ENCODE data around the gene EN1. TPM values are rescaled to one million over a fixed set of nuclear protein-coding genes. Genes with fewer than 3 reads are reported as not detected.

The EN1 gene
- total RNA-seq, 1 experiment from 2014 or later: 0.26 TPM

DNA sequence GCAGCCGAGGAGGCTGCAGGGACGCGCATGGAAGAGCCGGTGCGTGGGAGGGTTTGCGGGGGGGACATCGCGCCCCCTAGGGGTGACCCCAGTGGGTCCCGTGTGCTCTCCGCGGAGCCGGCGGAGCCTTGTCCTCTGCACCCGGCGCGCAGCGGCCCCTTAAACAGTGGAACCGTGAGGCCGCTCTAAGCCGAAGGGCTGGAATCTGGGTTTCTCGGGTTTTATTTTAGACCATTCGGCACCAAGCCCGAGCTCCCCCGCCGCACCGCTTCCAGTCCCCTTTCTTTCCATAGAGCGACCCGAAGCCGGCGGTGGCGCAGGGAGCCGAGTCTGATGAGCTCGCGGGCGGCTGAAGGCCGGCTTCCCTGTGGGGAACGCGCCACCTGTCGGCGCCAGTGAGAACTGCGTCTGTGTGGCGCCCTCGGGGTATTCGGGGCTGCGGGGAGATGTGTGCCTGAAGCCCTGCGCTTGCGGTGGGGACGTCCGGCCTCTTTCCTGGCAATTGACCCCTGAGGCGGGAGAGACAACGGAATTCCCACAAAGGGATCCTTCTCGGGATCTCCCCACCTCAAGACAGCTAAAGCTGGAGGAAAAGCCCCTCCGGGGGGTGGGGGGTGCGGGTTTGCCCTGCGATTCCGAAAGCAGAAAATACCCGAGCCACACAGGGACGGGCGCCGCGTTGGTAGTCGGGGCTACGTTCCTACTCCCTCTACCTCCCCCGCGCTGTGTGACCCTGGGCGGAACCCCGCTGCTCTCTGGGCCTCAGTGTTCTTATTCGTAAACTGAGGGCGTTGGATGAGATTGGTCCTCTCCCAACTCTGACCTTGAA, 8.2 kb upstream of the EN1 start:
- CTCF ChIA-PET: interaction anchor here (0.6 to 1.3 kb wide), 10 partner anchors 26 to 823 kb away, joined by 3 to 9 read pairs (median 3); no protein-coding TSS in a partner anchor
- no TSS peak for BruUV-seq (replicated peaks)
- in situ Hi-C loops (cut with HindIII; ENCODE audit: low pct_unique_long_range_greater_than_20kb, low sequenced_read_pairs): no loop called here

More for the DNA sequence above, 8.2 kb upstream of the EN1 start:
- H3K27ac ChIP-seq (ENCODE audit: low read length): no peak overlapping the region
- DNase-seq (ENCODE audit: low read depth, low spot score) (no peak), ATAC-seq (peak; percentile 90)
- 0 out of 2 replicates have a peak, but pooled peaks cover 3% of the 10 kb centered on the region for H3K4me1 ChIP-seq (ENCODE audit: control insufficient read depth, insufficient read depth, low read length)
- H3K27me3 ChIP-seq (ENCODE audit: control insufficient read depth, insufficient read depth, low read length): peaks cover 13% of the 10 kb centered on the region; the same call in 1 of the 2 replicates
- no peaks in the 10 kb centered on the region for H3K9me3 ChIP-seq (ENCODE audit: control insufficient read depth, insufficient read depth, low read depth, low read length)
- H3K4me3 ChIP-seq (ENCODE audit: low read depth in 2 of 2, low read length in 2 of 2): peak overlapping the region; percentile 7 to 27; a peak in 3 of 4 replicates
- TF ChIP-seq CTCF (IDR thresholded peaks at IDR 0.05): peak; percentile 97
- no peak for TF ChIP-seq SIN3A (IDR thresholded peaks at IDR 0.05; ENCODE audit: borderline replicate concordance, insufficient read depth, low read depth, low read length)
- TF ChIP-seq, protein P1, sequence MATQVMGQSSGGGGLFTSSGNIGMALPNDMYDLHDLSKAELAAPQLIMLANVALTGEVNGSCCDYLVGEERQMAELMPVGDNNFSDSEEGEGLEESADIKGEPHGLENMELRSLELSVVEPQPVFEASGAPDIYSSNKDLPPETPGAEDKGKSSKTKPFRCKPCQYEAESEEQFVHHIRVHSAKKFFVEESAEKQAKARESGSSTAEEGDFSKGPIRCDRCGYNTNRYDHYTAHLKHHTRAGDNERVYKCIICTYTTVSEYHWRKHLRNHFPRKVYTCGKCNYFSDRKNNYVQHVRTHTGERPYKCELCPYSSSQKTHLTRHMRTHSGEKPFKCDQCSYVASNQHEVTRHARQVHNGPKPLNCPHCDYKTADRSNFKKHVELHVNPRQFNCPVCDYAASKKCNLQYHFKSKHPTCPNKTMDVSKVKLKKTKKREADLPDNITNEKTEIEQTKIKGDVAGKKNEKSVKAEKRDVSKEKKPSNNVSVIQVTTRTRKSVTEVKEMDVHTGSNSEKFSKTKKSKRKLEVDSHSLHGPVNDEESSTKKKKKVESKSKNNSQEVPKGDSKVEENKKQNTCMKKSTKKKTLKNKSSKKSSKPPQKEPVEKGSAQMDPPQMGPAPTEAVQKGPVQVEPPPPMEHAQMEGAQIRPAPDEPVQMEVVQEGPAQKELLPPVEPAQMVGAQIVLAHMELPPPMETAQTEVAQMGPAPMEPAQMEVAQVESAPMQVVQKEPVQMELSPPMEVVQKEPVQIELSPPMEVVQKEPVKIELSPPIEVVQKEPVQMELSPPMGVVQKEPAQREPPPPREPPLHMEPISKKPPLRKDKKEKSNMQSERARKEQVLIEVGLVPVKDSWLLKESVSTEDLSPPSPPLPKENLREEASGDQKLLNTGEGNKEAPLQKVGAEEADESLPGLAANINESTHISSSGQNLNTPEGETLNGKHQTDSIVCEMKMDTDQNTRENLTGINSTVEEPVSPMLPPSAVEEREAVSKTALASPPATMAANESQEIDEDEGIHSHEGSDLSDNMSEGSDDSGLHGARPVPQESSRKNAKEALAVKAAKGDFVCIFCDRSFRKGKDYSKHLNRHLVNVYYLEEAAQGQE (IDR thresholded peaks at IDR 0.05; ENCODE audit: insufficient read depth in 1 of 2, low read depth in 2 of 2, low read length in 1 of 2): no peak
- TF ChIP-seq POLR2AphosphoS5 (IDR thresholded peaks at IDR 0.05; ENCODE audit: low read depth, low read length): no peak
- TF ChIP-seq TCF7L2 (IDR thresholded peaks at IDR 0.05; ENCODE audit: low read depth, low read length): no peak
- H3K36me3 ChIP-seq (ENCODE audit: control insufficient read depth, insufficient read depth, low read length): no peaks in the 10 kb centered on the region
- POLR2A ChIA-PET: no interaction called here
- intact Hi-C loops (cut with micrococcal nuclease; ENCODE audit: unreplicated experiment): loop anchor here (1.0 to 10.0 kb wide), 3 partner anchors 91 to 633 kb away; no protein-coding TSS in a partner anchor

Measured in Panc1 (cell line).